Prostate gland (tissue), 2 donors: ENCODE results near the gene DCTN3.

Source experiments
- CTCF ChIP-seq, 4 experiments: fragments of 200-600 bp in 2 of 4; fragments of 450-650 bp in 2 of 4; sonication (generic) in 2 of 4; IDR thresholded peaks; 1 replicate in 3 of 4; 2 replicates in 1 of 4; pipeline ENCODE4 v1.5.1; 2016 to 2019; ENCODE audit warnings: antibody characterized with exemption in 4 of 4, mild to moderate bottlenecking in 2 of 4, moderate library complexity in 2 of 4
- POLR2A ChIP-seq: fragments of 450-650 bp; IDR thresholded peaks from one replicate; pipeline ENCODE4 v1.6.1; 2016; ENCODE audit warnings: antibody characterized with exemption, mild to moderate bottlenecking
- POLR2AphosphoS5 ChIP-seq: sonication (generic); formaldehyde crosslinking; IDR thresholded peaks from one replicate; pipeline ENCODE4 v1.6.1; 2017; ENCODE audit warnings: antibody characterized with exemption

DNA sequence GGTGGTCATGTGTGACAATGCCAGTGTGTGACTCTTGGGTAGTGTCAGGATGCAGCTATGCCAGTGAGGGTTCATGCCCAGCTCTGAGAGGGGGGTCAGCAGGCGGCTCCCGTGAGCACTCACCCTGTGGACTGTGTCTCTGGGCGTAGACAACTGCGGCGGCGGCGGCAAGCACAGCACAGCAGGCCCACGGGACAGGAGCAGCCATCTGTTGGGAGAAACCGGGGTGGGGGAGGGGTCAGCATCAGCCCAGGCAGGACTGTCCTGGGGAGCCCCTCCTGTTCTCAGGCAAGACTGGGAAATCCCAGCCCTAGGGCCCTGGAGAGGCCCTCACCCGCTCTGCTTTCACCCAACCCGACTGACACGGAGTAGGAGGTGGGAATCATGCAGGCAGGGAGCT lies 51.5 kb downstream of the DCTN3 start:
- no peak for TF ChIP-seq POLR2AphosphoS5
- no peak for TF ChIP-seq CTCF (IDR thresholded peaks at IDR 0.05)
- no peak for TF ChIP-seq POLR2A
